GM15510 (cell line): Measurements from ENCODE around the gene SLC17A5.

Source experiments
- POLR2A ChIP-seq: IDR thresholded peaks from 3 replicates; pipeline ENCODE4 v1.6.1; 2011; ENCODE audit warnings: borderline replicate concordance; ENCODE audit not compliant: insufficient read length; ENCODE audit errors: extremely low read depth

SLC17A5 gene

GRCh38 chr6:73644941-73645591 lies 8.7 kb downstream of the SLC17A5 start:
- TF ChIP-seq POLR2A, result no peak

- no peak for TF ChIP-seq POLR2A
These were observed 9.8 kb downstream of the SLC17A5 start for GRCh38 chr6:73644030-73644429.

- TF ChIP-seq POLR2A, result no peak
These were observed 11.3 kb downstream of the SLC17A5 start for GRCh38 chr6:73642530-73642929.

- TF ChIP-seq POLR2A, result no peak
These were observed 13.5 kb downstream of the SLC17A5 start for GRCh38 chr6:73640179-73640750.

GRCh38 chr6:73639040-73639439 lies 14.8 kb downstream of the SLC17A5 start:
- TF ChIP-seq POLR2A, result no peak

- TF ChIP-seq POLR2A, result no peak
These were observed 16.4 kb downstream of the SLC17A5 start for GRCh38 chr6:73637404-73637803.

GRCh38 chr6:73636048-73636447 lies 17.7 kb downstream of the SLC17A5 start:
- TF ChIP-seq POLR2A, result no peak

GRCh38 chr6:73632346-73632745 lies 21.4 kb downstream of the SLC17A5 start:
- TF ChIP-seq POLR2A, result no peak

- TF ChIP-seq POLR2A, result no peak
These were observed 21.9 kb downstream of the SLC17A5 start for GRCh38 chr6:73631849-73632248.

- no peak for TF ChIP-seq POLR2A
These were observed 23.4 kb downstream of the SLC17A5 start for GRCh38 chr6:73630401-73630800.

- no peak for TF ChIP-seq POLR2A
These were observed 28.9 kb downstream of the SLC17A5 start for GRCh38 chr6:73624896-73625295.

GRCh38 chr6:73614802-73615201 lies 39.0 kb downstream of the SLC17A5 start:
- no peak for TF ChIP-seq POLR2A

- TF ChIP-seq POLR2A, result no peak
These were observed 39.8 kb downstream of the SLC17A5 start for GRCh38 chr6:73613806-73614536.

GRCh38 chr6:73612611-73613010 lies 41.2 kb downstream of the SLC17A5 start:
- TF ChIP-seq POLR2A, result no peak

- TF ChIP-seq POLR2A, result no peak
These were observed 43.1 kb downstream of the SLC17A5 start for GRCh38 chr6:73610444-73611275.

GRCh38 chr6:73608761-73609160 lies 45.0 kb downstream of the SLC17A5 start:
- no peak for TF ChIP-seq POLR2A

GRCh38 chr6:73606428-73606827 lies 47.4 kb downstream of the SLC17A5 start:
- TF ChIP-seq POLR2A, result no peak
